Activated naive CD4-positive, alpha-beta T cell treated with anti-CD3 and anti-CD28 coated beads, Interleukin-2, amount 50 U/mL, for 72 hours (primary cell): ENCODE data around the gene NUMB. TPM values are rescaled to one million over a fixed set of nuclear protein-coding genes. Genes with fewer than 3 reads are reported as not detected.

Experiments used
- ATAC-seq, 2 donors: fragments of 150-1000 bp; cut with Tn5 transposase; 2 replicates each; pipeline ENCODE4 v1.10.0; 2021; ENCODE audit warnings: mild to moderate bottlenecking in 2 of 2, moderate library complexity in 2 of 2
- DNase-seq, 2 donors: peaks; one replicate each; pipeline ENCODE4 v3.0.0; 2021 to 2022; ENCODE audit warnings: low spot score in 2 of 2
- H3K27ac Mint-ChIP-seq, 2 donors: one replicate each; pipeline ENCODE4 v1.8.0; 2022; ENCODE audit warnings: mild to moderate bottlenecking in 2 of 2, mixed read lengths in 2 of 2
- H3K36me3 Mint-ChIP-seq, 2 donors: one replicate each; pipeline ENCODE4 v1.8.0; 2022; ENCODE audit warnings: mixed read lengths in 2 of 2
- H3K9me3 Mint-ChIP-seq, 2 donors: one replicate each; pipeline ENCODE4 v1.8.0; 2022; ENCODE audit warnings: mixed read lengths in 2 of 2
- total RNA-seq, 2 donors: library from RNA; stranded (reverse); gene quantifications; one replicate each; pipeline ENCODE4 v1.2.3, GENCODE V29; 2022

NUMB gene
- total RNA-seq, 2 donors from 2014 or later: 34.8 to 41.4 TPM

- peak in 1 of 2 donors; percentile 31 for ATAC-seq
- H3K27ac Mint-ChIP-seq: no peak overlapping the region
- no peak for DNase-seq
- no peaks in the 10 kb centered on the region for H3K9me3 Mint-ChIP-seq
- H3K36me3 Mint-ChIP-seq: no peaks in the 10 kb centered on the region
Observed at GRCh38 chr14:73293782-73294781, 164.3 kb downstream of the NUMB start.

GRCh38 chr14:73290279-73290678 lies 168.1 kb downstream of the NUMB start:
- no peak overlapping the region for H3K27ac Mint-ChIP-seq
- no peak for DNase-seq
- H3K36me3 Mint-ChIP-seq: peaks cover 0 to 5% of the 10 kb centered on the region in 2 donors
- ATAC-seq: peak; percentile 82 to 89
- H3K9me3 Mint-ChIP-seq: no peaks in the 10 kb centered on the region

GRCh38 chr14:73289729-73290128 lies 168.6 kb downstream of the NUMB start:
- Mint-ChIP-seq H3K27ac (no peak overlapping the region), H3K36me3 (peaks cover 0 to 5% of the 10 kb centered on the region in 2 donors), H3K9me3 (no peaks in the 10 kb centered on the region)
- ATAC-seq (no peak), DNase-seq (no peak)

GRCh38 chr14:73289308-73289707 lies 169.0 kb downstream of the NUMB start:
- no peak for ATAC-seq
- Mint-ChIP-seq H3K27ac (no peak overlapping the region), H3K9me3 (no peaks in the 10 kb centered on the region), H3K36me3 (peaks cover 0 to 5% of the 10 kb centered on the region in 2 donors)
- DNase-seq: no peak

GRCh38 chr14:73287071-73287470 lies 171.3 kb downstream of the NUMB start:
- Mint-ChIP-seq H3K36me3 (peaks cover 0 to 5% of the 10 kb centered on the region in 2 donors), H3K27ac (no peak overlapping the region), H3K9me3 (no peaks in the 10 kb centered on the region)
- DNase-seq (no peak), ATAC-seq (no peak)

- H3K27ac Mint-ChIP-seq: no peak overlapping the region
- DNase-seq: no peak
- H3K9me3 Mint-ChIP-seq: no peaks in the 10 kb centered on the region
- peaks cover 0 to 5% of the 10 kb centered on the region in 2 donors for H3K36me3 Mint-ChIP-seq
- ATAC-seq: no peak
Observed at GRCh38 chr14:73286598-73286997, 171.7 kb downstream of the NUMB start.

GRCh38 chr14:73285979-73286378 lies 172.4 kb downstream of the NUMB start:
- no peak for DNase-seq
- H3K9me3 Mint-ChIP-seq: no peaks in the 10 kb centered on the region
- ATAC-seq: no peak
- H3K27ac Mint-ChIP-seq: no peak overlapping the region
- peaks cover 0 to 5% of the 10 kb centered on the region in 2 donors for H3K36me3 Mint-ChIP-seq

GRCh38 chr14:73283608-73284379 lies 174.6 kb downstream of the NUMB start:
- no peak for DNase-seq

GRCh38 chr14:73280903-73281302 lies 177.4 kb downstream of the NUMB start:
- DNase-seq (no peak), ATAC-seq (no peak)
- peaks cover 0 to 7% of the 10 kb centered on the region in 2 donors for H3K36me3 Mint-ChIP-seq
- no peak overlapping the region for H3K27ac Mint-ChIP-seq
- no peaks in the 10 kb centered on the region for H3K9me3 Mint-ChIP-seq

More at GRCh38 chr14:73283608-73284379, 174.6 kb downstream of the NUMB start:
- H3K36me3 Mint-ChIP-seq: peaks cover 0 to 5% of the 10 kb centered on the region in 2 donors
- ATAC-seq: no peak
- H3K27ac Mint-ChIP-seq: no peak overlapping the region
- no peaks in the 10 kb centered on the region for H3K9me3 Mint-ChIP-seq

GRCh38 chr14:73277376-73277775 lies 181.0 kb downstream of the NUMB start:
- Mint-ChIP-seq H3K9me3 (no peaks in the 10 kb centered on the region), H3K27ac (no peak overlapping the region), H3K36me3 (peaks cover 0 to 7% of the 10 kb centered on the region in 2 donors)
- DNase-seq (no peak), ATAC-seq (peak; percentile 59 to 70)

GRCh38 chr14:73276836-73277235 lies 181.5 kb downstream of the NUMB start:
- no peak for ATAC-seq
- Mint-ChIP-seq H3K9me3 (no peaks in the 10 kb centered on the region), H3K27ac (no peak overlapping the region), H3K36me3 (peaks cover 0 to 7% of the 10 kb centered on the region in 2 donors)
- DNase-seq: no peak

- H3K27ac Mint-ChIP-seq: no peak overlapping the region
- DNase-seq (no peak), ATAC-seq (no peak)
- peaks cover 7% of the 10 kb centered on the region in 2 donors for H3K36me3 Mint-ChIP-seq
- H3K9me3 Mint-ChIP-seq: no peaks in the 10 kb centered on the region
Observed at GRCh38 chr14:73273799-73274198, 184.5 kb downstream of the NUMB start.

- Mint-ChIP-seq H3K36me3 (peaks cover 7% of the 10 kb centered on the region in 2 donors), H3K27ac (no peak overlapping the region), H3K9me3 (no peaks in the 10 kb centered on the region)
- DNase-seq: no peak
- no peak for ATAC-seq
Observed at GRCh38 chr14:73272393-73272792, 186.0 kb downstream of the NUMB start.

- peak; percentile 45 to 59 for ATAC-seq
- H3K36me3 Mint-ChIP-seq: peaks cover 0 to 7% of the 10 kb centered on the region in 2 donors
- H3K9me3 Mint-ChIP-seq: no peaks in the 10 kb centered on the region
- no peak for DNase-seq
- H3K27ac Mint-ChIP-seq: no peak overlapping the region
Observed at GRCh38 chr14:73269729-73270531, 188.4 kb downstream of the NUMB start.

GRCh38 chr14:73267474-73267873 lies 190.9 kb downstream of the NUMB start:
- H3K27ac Mint-ChIP-seq: no peak overlapping the region
- no peak for ATAC-seq
- no peak for DNase-seq
- H3K9me3 Mint-ChIP-seq: no peaks in the 10 kb centered on the region
- peaks cover 0 to 7% of the 10 kb centered on the region in 2 donors for H3K36me3 Mint-ChIP-seq

GRCh38 chr14:73266317-73266716 lies 192.0 kb downstream of the NUMB start:
- Mint-ChIP-seq H3K36me3 (peaks cover 0 to 7% of the 10 kb centered on the region in 2 donors), H3K27ac (no peak overlapping the region), H3K9me3 (no peaks in the 10 kb centered on the region)
- DNase-seq: no peak
- ATAC-seq: no peak
